ENCODE results near the gene SNRNP200.
A peak's percentile ranks its signal among the peaks of the same experiment; 100 is the strongest.

SNRNP200 gene

GRCh38 chr2:96333708-96334107, 28.4 kb upstream of the SNRNP200 start:
- TF ChIP-seq ZNF274 (IDR thresholded peaks at IDR 0.05; ENCODE audit: low read depth, low read length) = no peak
- no peak overlapping the region for H3K4me3 ChIP-seq (ENCODE audit: low read length)

- H3K4me3 ChIP-seq (ENCODE audit: low read length) = no peak overlapping the region
- no peak for TF ChIP-seq ZNF274 (IDR thresholded peaks at IDR 0.05; ENCODE audit: low read depth, low read length)
Measured at GRCh38 chr2:96330407-96330806, 25.1 kb upstream of the SNRNP200 start.

GRCh38 chr2:96329874-96330273, 24.5 kb upstream of the SNRNP200 start:
- TF ChIP-seq ZNF274 (IDR thresholded peaks at IDR 0.05; ENCODE audit: low read depth, low read length) = no peak
- no peak overlapping the region for H3K4me3 ChIP-seq (ENCODE audit: low read length)

GRCh38 chr2:96329456-96329855, 24.1 kb upstream of the SNRNP200 start:
- no peak overlapping the region for H3K4me3 ChIP-seq (ENCODE audit: low read length)
- TF ChIP-seq ZNF274 (IDR thresholded peaks at IDR 0.05; ENCODE audit: low read depth, low read length) = no peak

GRCh38 chr2:96326990-96327820, 21.9 kb upstream of the SNRNP200 start:
- TF ChIP-seq ZNF274 (IDR thresholded peaks at IDR 0.05; ENCODE audit: low read depth, low read length) = no peak
- H3K4me3 ChIP-seq (ENCODE audit: low read length) = no peak overlapping the region

- no peak overlapping the region; the same call in 1 of the 2 replicates for H3K4me3 ChIP-seq (ENCODE audit: low read length)
- TF ChIP-seq ZNF274 (IDR thresholded peaks at IDR 0.05; ENCODE audit: low read depth, low read length) = no peak
Measured at GRCh38 chr2:96326564-96326963, 21.2 kb upstream of the SNRNP200 start.

- TF ChIP-seq ZNF274 (IDR thresholded peaks at IDR 0.05; ENCODE audit: low read depth, low read length) = no peak
- peak overlapping the region; percentile 86; the same call in 1 of the 2 replicates for H3K4me3 ChIP-seq (ENCODE audit: low read length)
Measured at GRCh38 chr2:96325884-96326255, 20.5 kb upstream of the SNRNP200 start.

- peak within 1 kb of the TSS; percentile 86 for H3K4me3 ChIP-seq (ENCODE audit: low read length)
- no peak for TF ChIP-seq ZNF274 (IDR thresholded peaks at IDR 0.05; ENCODE audit: low read depth, low read length)
Measured at GRCh38 chr2:96325041-96325883, 19.9 kb upstream of the SNRNP200 start, which contains the start of gene ITPRIPL1. Gene ITPRIPL1, plus strand, starts transcription at chr2:96325317. Its CDS starts 523 bp downstream, at chr2:96325840.

GRCh38 chr2:96324721-96325040, 19.3 kb upstream of the SNRNP200 start:
- peak overlapping the region; percentile 86; the same call in 1 of the 2 replicates for H3K4me3 ChIP-seq (ENCODE audit: low read length)
- no peak for TF ChIP-seq ZNF274 (IDR thresholded peaks at IDR 0.05; ENCODE audit: low read depth, low read length)

- no peak overlapping the region for H3K4me3 ChIP-seq (ENCODE audit: low read length)
- TF ChIP-seq ZNF274 (IDR thresholded peaks at IDR 0.05; ENCODE audit: low read depth, low read length) = no peak
Measured at GRCh38 chr2:96323849-96324248, 18.5 kb upstream of the SNRNP200 start.

- peak overlapping the region; percentile 92 for H3K4me3 ChIP-seq (ENCODE audit: low read length)
- no peak for TF ChIP-seq ZNF274 (IDR thresholded peaks at IDR 0.05; ENCODE audit: low read depth, low read length)
Measured at GRCh38 chr2:96320728-96321622, 15.6 kb upstream of the SNRNP200 start.

GRCh38 chr2:96320326-96320725, 15.0 kb upstream of the SNRNP200 start:
- TF ChIP-seq ZNF274 (IDR thresholded peaks at IDR 0.05; ENCODE audit: low read depth, low read length) = no peak
- peak overlapping the region; percentile 92; the same call in 1 of the 2 replicates for H3K4me3 ChIP-seq (ENCODE audit: low read length)

GRCh38 chr2:96319396-96319795, 14.1 kb upstream of the SNRNP200 start:
- TF ChIP-seq ZNF274 (IDR thresholded peaks at IDR 0.05; ENCODE audit: low read depth, low read length) = no peak
- peak overlapping the region; percentile 31; the same call in 1 of the 2 replicates for H3K4me3 ChIP-seq (ENCODE audit: low read length)

- no peak for TF ChIP-seq ZNF274 (IDR thresholded peaks at IDR 0.05; ENCODE audit: low read depth, low read length)
- H3K4me3 ChIP-seq (ENCODE audit: low read length) = no peak overlapping the region
Measured at GRCh38 chr2:96318723-96319122, 13.4 kb upstream of the SNRNP200 start.
